Heart right ventricle (tissue), 16 donors: ENCODE data around the gene IFNA21. TPM values are rescaled to one million over a fixed set of nuclear protein-coding genes. Genes with fewer than 3 reads are reported as not detected.
"Not testable (repeated sequence)": the region's sequence is repeated elsewhere in the genome, so short reads cannot be mapped to it uniquely, and the experiment has no call there.

Source experiments
- ATAC-seq, 8 donors: fragments of 200-7000 bp; cut with Tn5 transposase; one replicate each; pipeline ENCODE4 v1.9.1; 2020; ENCODE audit warnings: mild to moderate bottlenecking in 8 of 8, moderate library complexity in 8 of 8, moderate number of reproducible peaks in 1 of 8
- DNase-seq, 2 donors: peaks; one replicate each; pipeline ENCODE4 v3.0.0-alpha.2; 2020
- H3K27ac ChIP-seq, 10 donors: fragments of 200-600 bp; sonication (generic) in 2 of 10; one replicate each; pipeline versions ENCODE4 v1.5.0 to v1.8.0; 2020 to 2022; ENCODE audit warnings: mild to moderate bottlenecking in 3 of 10
- H3K27me3 ChIP-seq, 7 donors: fragments of 200-600 bp; one replicate each; pipeline ENCODE4 v1.8.0; 2021 to 2022; ENCODE audit warnings: mild to moderate bottlenecking in 2 of 7
- H3K36me3 ChIP-seq, 9 donors: fragments of 200-600 bp; sonication (generic) in 1 of 9; one replicate each; pipeline versions ENCODE4 v1.5.0 to v1.8.0; 2020 to 2022; ENCODE audit warnings: mild to moderate bottlenecking in 2 of 9
- H3K4me1 ChIP-seq, 9 donors: fragments of 200-600 bp; sonication (generic) in 1 of 9; one replicate each; pipeline versions ENCODE4 v1.5.0 to v1.8.0; 2020 to 2022; ENCODE audit warnings: mild to moderate bottlenecking in 4 of 9
- H3K4me3 ChIP-seq, 10 donors: fragments of 200-600 bp; sonication (generic) in 2 of 10; one replicate each; pipeline versions ENCODE4 v1.5.0 to v1.8.0; 2020 to 2022; ENCODE audit warnings: mild to moderate bottlenecking in 7 of 10, moderate library complexity in 2 of 10
- H3K9me3 ChIP-seq, 11 donors: fragments of 200-600 bp in 10 of 11; sonication (generic) in 2 of 11; one replicate each; pipeline versions ENCODE4 v1.5.0 to v1.8.0; 2013 to 2022; ENCODE audit warnings: mild to moderate bottlenecking in 2 of 11, control low read depth in 1 of 11, moderate library complexity in 1 of 11
- CTCF ChIP-seq, 9 donors: fragments of 200-600 bp; sonication (generic) in 2 of 9; IDR thresholded peaks; one replicate each; pipeline versions ENCODE4 v1.5.0 to v1.8.0; 2021 to 2022; ENCODE audit warnings: antibody characterized with exemption in 9 of 9, mild to moderate bottlenecking in 5 of 9, moderate library complexity in 1 of 9
- WGBS, 2 donors: extraction: QIAGEN DNeasy Blood & Tissue Kit; methylation state at CpG; one replicate each; pipeline ENCODE4 v1.1.7; 2013; ENCODE audit warnings: inconsistent platforms in 1 of 2; 5-methylcytosine and 5-hydroxymethylcytosine counted together
- intact Hi-C, 10 donors: fragments of 100-400 bp; cut with DNase I; formaldehyde crosslinking; loops; one replicate each; pipeline versions ENCODE4 v1.11.1 to v1.14.2; 2022
- polyA plus RNA-seq, 2 donors: library from polyadenylated mRNA; stranded (reverse); fragments of 200-250 nt; gene quantifications; one replicate each; pipeline ENCODE4 v1.2.3, GENCODE V29; 2013
- total RNA-seq, 10 donors: library from RNA; stranded (reverse); fragmentation: NEBNext Ultra II Directional in 3 of 10; extraction: Animal tissue kit (Norgen Biotek cat#: 25700) in 3 of 10; gene quantifications; one replicate each; pipeline versions ENCODE4 v1.2.1 to v1.2.4, GENCODE V29; 2021 to 2023
- donor health status: Arrhythmogenic right ventricular cardiomyopathy.
- donor health status: ischemic (EF 13 %, LVEDD 7.1; RV severe dilation, severe dysfunction).
- donor health status: healthy with polysubstance abuse.
- donor health status: DM: no; HTN: yes; CAD: no.
- donor health status: DM: no; HTN: no; CAD: no.
- donor health status: ischemic (EF 25% LVEDD 6.9; RV normal size, moderate dysfunction).
- donor health status: ischemic (EF 25% LVEDD 5.7; RV mildly dilated, moderate dysfunction).
- donor health status: healthy.
- donor health status: DM: yes; HTN: yes; CAD: no.
- donor health status: Ischemic cardiomyopathy.
- donor health status: ischemic (EF 35%, LVEDD 5.7; RV mildly dilated, moderate dysfunction).
- donor health status: nonischemic (EF 11% LVEDD 7.7; RV severe dilation, severe dysfunction).
- donor health status: DM: yes; HTN: yes; CAD: no.
- donor health status: PGD.
- donor health status: ischemic (EF 29% LVEDD 5.4; RV normal size, mild dysfunction).
- donor health status: nonischemic (EF 23%, LVEDD 6.1; RV moderate dilation, normal function).

IFNA21 gene
- total and polyA plus RNA-seq, 12 donors, result not detected

- H3K4me3 ChIP-seq, result no peak overlapping the region
- intact Hi-C loops, result no loop called here
- ATAC-seq, result no peak
Observed at GRCh38 chr9:21205204-21205603, 38.7 kb upstream of the IFNA21 start.

GRCh38 chr9:21202105-21202504 is 35.6 kb upstream of the IFNA21 start, which contains the start of gene IFNA7:
IFNA7 (minus strand) TSS chr9:21202205; CDS start chr9:21202165, 40 bp downstream.
- ATAC-seq, H3K36me3 ChIP-seq, intact Hi-C loops, DNase-seq, H3K4me3 ChIP-seq, H3K27ac ChIP-seq, H3K9me3 ChIP-seq, H3K4me1 ChIP-seq: not testable (repeated sequence)
- H3K27me3 ChIP-seq, result peaks cover 0 to 10% (median 0%) of the 10 kb centered on the region in 7 donors
- WGBS, 2 donors, result 62 to 64% methylated on average over 4 of the region's 4 CpGs

More at GRCh38 chr9:21205204-21205603, 38.7 kb upstream of the IFNA21 start:
- DNase-seq, result no peak
- Histone ChIP-seq H3K27ac (no peak overlapping the region), H3K9me3 (no peaks in the 10 kb centered on the region), H3K27me3 (peaks cover 0 to 13% (median 0%) of the 10 kb centered on the region in 7 donors), H3K36me3 (no peaks in the 10 kb centered on the region), H3K4me1 (no peaks in the 10 kb centered on the region)
- no peak for TF ChIP-seq CTCF (IDR thresholded peaks at IDR 0.05)

GRCh38 chr9:21194867-21195776 is 28.7 kb upstream of the IFNA21 start:
- H3K9me3 ChIP-seq, intact Hi-C loops, H3K36me3 ChIP-seq, H3K4me1 ChIP-seq, H3K4me3 ChIP-seq, H3K27me3 ChIP-seq, H3K27ac ChIP-seq: not testable (repeated sequence)
- 33 to 38% methylated on average over 6 of the region's 6 CpGs for WGBS, 2 donors
- peak in 6 of 8 donors; percentile 47 to 78 (median 68) for ATAC-seq
- peak; percentile 8 to 63 (median 49) for TF ChIP-seq CTCF (IDR thresholded peaks at IDR 0.05)
- peak in 1 of 2 donors; percentile 25 for DNase-seq

- intact Hi-C loops, ATAC-seq: not testable (repeated sequence)
- 91 to 95% methylated on average over 3 of the region's 3 CpGs for WGBS, 2 donors
Observed at GRCh38 chr9:21187487-21187886, 21.0 kb upstream of the IFNA21 start, which contains the start of gene IFNA4. IFNA4 (minus strand) TSS chr9:21187587; CDS start chr9:21187531, 56 bp downstream.

GRCh38 chr9:21182810-21183736 is 16.6 kb upstream of the IFNA21 start:
- DNase-seq, H3K4me3 ChIP-seq, H3K27ac ChIP-seq, H3K27me3 ChIP-seq, intact Hi-C loops, H3K4me1 ChIP-seq, H3K9me3 ChIP-seq, H3K36me3 ChIP-seq: not testable (repeated sequence)
- peak in 7 of 9 donors; percentile 5 to 62 (median 38) for TF ChIP-seq CTCF (IDR thresholded peaks at IDR 0.05)
- WGBS, 2 donors, result 39 to 41% methylated on average over 4 of the region's 4 CpGs
- ATAC-seq, result peak in 1 of 8 donors; percentile 63

More at GRCh38 chr9:21187487-21187886, 21.0 kb upstream of the IFNA21 start, which contains the start of gene IFNA4:
- H3K27ac ChIP-seq, H3K4me3 ChIP-seq, H3K27me3 ChIP-seq, H3K4me1 ChIP-seq, DNase-seq, H3K36me3 ChIP-seq, H3K9me3 ChIP-seq: not testable (repeated sequence)
